HepG2 (cell line): Measurements from ENCODE around the gene ADGRF1. TPM values are rescaled to one million over a fixed set of nuclear protein-coding genes. Genes with fewer than 3 reads are reported as not detected.

Experiments
- ATAC-seq: fragments of 200-7000 bp; cut with Tn5 transposase; 3 replicates; pipeline ENCODE4 v1.9.1; 2020; ENCODE audit warnings: mild to moderate bottlenecking, moderate library complexity
- BruUV-seq: library from RNA; stranded (reverse); fragments of 400-500 nt; replicated peaks from 2 replicates; lab custom pipeline; 2021; lab: Mats Ljungman, UMichigan
- CTCF ChIA-PET: fragments of 300-600 bp; formaldehyde crosslinking; extraction: SDS; loops from one replicate; lab custom pipeline; 2021; ENCODE audit warnings: low total read pairs, inconsistent platforms, low intra/inter-chr PET ratio; lab: Yijun Ruan, JAX
- POLR2A ChIA-PET: fragments of 350-600 bp; sonication (Branson Sonifier 250); formaldehyde crosslinking; loops from one replicate; lab custom pipeline; 2020; ENCODE audit warnings: antibody characterized with exemption, inconsistent platforms; lab: Yijun Ruan, JAX
- DNase-seq: peaks from one replicate; pipeline ENCODE4 v3.0.0-alpha.2; 2015; ENCODE audit warnings: low spot score
- FAIRE-seq: peaks from 3 replicates; lab custom pipeline; 2011; peaks lifted over from hg19 to GRCh38; lab: Jason Lieb, UNC
- H2AFZ ChIP-seq: one replicate; pipeline ENCODE4 v1.6.1; 2011; ENCODE audit warnings: low read length, inconsistent platforms
- H3K27ac ChIP-seq: fragments of 300-600 bp; 3 replicates; pipeline ENCODE4 v1.8.0; 2011; ENCODE audit warnings: mixed run types, mild to moderate bottlenecking, mixed read lengths, low read length, inconsistent platforms; ENCODE audit not compliant: insufficient read depth; ENCODE audit errors: extremely low read length
- H3K27me3 ChIP-seq, 2 experiments: fragments of 200-600 bp in 1 of 2; 2 replicates in 1 of 2; 3 replicates in 1 of 2; pipeline versions ENCODE4 v1.6.0 to v1.8.0; 2011; ENCODE audit warnings: low read length in 2 of 2, mild to moderate bottlenecking in 2 of 2, moderate library complexity in 2 of 2, inconsistent platforms in 1 of 2; ENCODE audit not compliant: insufficient read depth in 2 of 2, control insufficient read depth in 1 of 2
- H3K36me3 ChIP-seq, 2 experiments: fragments of 200-600 bp in 1 of 2; replicated peaks in 1 of 2; 2 replicates in 1 of 2; 3 replicates in 1 of 2; pipeline versions ENCODE4 v1.5.1 to v1.8.0; 2011; ENCODE audit warnings: low read length in 2 of 2, inconsistent platforms in 1 of 2; ENCODE audit not compliant: insufficient read depth in 2 of 2, control insufficient read depth in 1 of 2
- H3K4me1 ChIP-seq: 2 replicates; pipeline ENCODE4 v1.5.1; 2012; ENCODE audit warnings: low read length, inconsistent platforms; ENCODE audit not compliant: insufficient read depth
- H3K4me2 ChIP-seq: 2 replicates; pipeline ENCODE4 v1.6.0; 2011; ENCODE audit warnings: low read depth, low read length, inconsistent platforms
- H3K4me3 ChIP-seq, 3 experiments: fragments of 200-600 bp in 1 of 3; sonication (generic), shearing (Covaris generic) in 1 of 3; replicated peaks in 1 of 3; 2 replicates each; pipeline ENCODE4 v1.5.1; 2011 to 2016; ENCODE audit warnings: low read length in 3 of 3, inconsistent platforms in 2 of 3, low read depth in 2 of 3, mild to moderate bottlenecking in 2 of 3, control low read depth in 1 of 3, mixed read lengths in 1 of 3; ENCODE audit not compliant: insufficient read depth in 1 of 3
- H3K79me2 ChIP-seq: one replicate; pipeline ENCODE4 v1.6.1; 2011; ENCODE audit warnings: low read length, inconsistent platforms; ENCODE audit not compliant: insufficient read depth
- H3K9ac ChIP-seq: 2 replicates; pipeline ENCODE4 v1.6.0; 2011; ENCODE audit warnings: mild to moderate bottlenecking, low read depth, low read length, inconsistent platforms; ENCODE audit not compliant: insufficient read depth
- H3K9me3 ChIP-seq: 2 replicates; pipeline ENCODE4 v1.5.1; 2012; ENCODE audit warnings: mild to moderate bottlenecking, low read length
- H4K20me1 ChIP-seq: 2 replicates; pipeline ENCODE4 v1.6.0; 2011; ENCODE audit warnings: inconsistent platforms, mild to moderate bottlenecking, low read length, moderate library complexity; ENCODE audit not compliant: insufficient read depth
- IKZF5 ChIP-seq: IDR thresholded peaks from 2 replicates; pipeline ENCODE4 v1.6.1; 2018; ENCODE audit warnings: missing genetic modification reagents, mild to moderate bottlenecking, missing compliant biosample characterization
- PAXIP1 ChIP-seq: sonication (generic); formaldehyde crosslinking; conservative IDR thresholded peaks from 2 replicates; pipeline ENCODE4 v1.4.0; 2020; ENCODE audit warnings: mild to moderate bottlenecking, missing genetic modification reagents, moderate library complexity
- TFDP1 ChIP-seq: IDR thresholded peaks from 2 replicates; pipeline ENCODE4 v1.6.1; 2016; ENCODE audit warnings: missing compliant biosample characterization, missing genetic modification reagents, borderline replicate concordance
- ZNF333 ChIP-seq: sonication (generic); formaldehyde crosslinking; IDR thresholded peaks from 2 replicates; pipeline ENCODE4 v1.4.0; 2020; ENCODE audit warnings: mild to moderate bottlenecking, missing genetic modification reagents, borderline replicate concordance
- WGBS: methylation state at CpG from one replicate; pipeline ENCODE4 v1.1.6; 2017; ENCODE audit warnings: low lambda C conversion rate; 5-methylcytosine and 5-hydroxymethylcytosine counted together
- in situ Hi-C: cut with HindIII; loops from 2 replicates; pipeline ENCODE4 v1.10.0; 2017; ENCODE audit warnings: low pct_unique_long_range_greater_than_20kb; ENCODE audit not compliant: extremely low pct_ligation_motif_present
- intact Hi-C: fragments of 100-400 bp; cut with micrococcal nuclease; formaldehyde crosslinking; loops from one replicate; pipeline ENCODE4 v1.10.0; 2022; ENCODE audit not compliant: unreplicated experiment
- polyA plus RNA-seq, 8 experiments: library from polyadenylated mRNA; depleted of rRNA in 3 of 8; stranded (reverse) in 7 of 8; unstranded in 1 of 8; fragments of >200 nt; fragmentation: Illumina TruSeq in 4 of 8; extraction: Trizol in 4 of 8; gene quantifications; 2 replicates each; pipeline versions ENCODE4 v1.2.1 to v1.2.3, GENCODE V29; 2011 to 2016; ENCODE audit warnings: low read depth in 4 of 8, missing spikeins in 1 of 8, mixed read lengths in 1 of 8; ENCODE audit not compliant: insufficient read depth in 1 of 8
- total RNA-seq, 5 experiments: library from RNA; depleted of rRNA; stranded (reverse); fragments of >200 nt; fragmentation: Illumina TruSeq; extraction: Trizol; gene quantifications; 2 replicates each; pipeline ENCODE4 v1.2.3, GENCODE V29; 2016; ENCODE audit warnings: low read depth in 1 of 5

Gene ADGRF1
- total and polyA plus RNA-seq, 2 of the 13 experiments (the other 11 are each of a cell fraction or from before 2014, with no cell fraction given), result not detected

GRCh38 chr6:47023573-47023972 is 18.6 kb downstream of the ADGRF1 start:
- Histone ChIP-seq H3K79me2 (no peaks in the 10 kb centered on the region), H3K9ac (no peak overlapping the region), H3K27me3 (peaks cover 5 to 74% of the 10 kb centered on the region in 2 experiments; a peak in 4 of 5 replicates)
- intact Hi-C loops, result no loop called here
- POLR2A ChIA-PET, result interaction anchor here (1.6 kb wide), 1 partner anchor 8 kb away, joined by 3 read pairs; no protein-coding TSS in a partner anchor
- no peak for ATAC-seq
- BruUV-seq, result no TSS peak
- no peak for TF ChIP-seq IKZF5 (CRISPR knock-in tag)
- no peak for TF ChIP-seq TFDP1
- TF ChIP-seq ZNF333 (CRISPR knock-in tag), result no peak
- no peak for TF ChIP-seq PAXIP1 (CRISPR knock-in tag)
- TF ChIP-seq, all 625 proteins: peak for 0
- FAIRE-seq (no peak), DNase-seq (no peak)
- in situ Hi-C loops, result no loop called here
- H2AFZ ChIP-seq, result no peak overlapping the region
- H4K20me1 ChIP-seq, result no peaks in the 10 kb centered on the region
- H3K4me2 ChIP-seq, result no peak overlapping the region
- no peak overlapping the region for H3K4me3 ChIP-seq
- H3K4me1 ChIP-seq, result no peaks in the 10 kb centered on the region
- whole genome bisulfite sequencing, result 2% methylated on average over 1 of the region's 1 CpG
- no peaks in the 10 kb centered on the region for H3K9me3 ChIP-seq
- CTCF ChIA-PET, result no interaction called here
- H3K27ac ChIP-seq, result no peak overlapping the region
- H3K36me3 ChIP-seq, result no peaks in the 10 kb centered on the region
